ENCODE measurements around the gene KCNH1.

Gene KCNH1

DNA sequence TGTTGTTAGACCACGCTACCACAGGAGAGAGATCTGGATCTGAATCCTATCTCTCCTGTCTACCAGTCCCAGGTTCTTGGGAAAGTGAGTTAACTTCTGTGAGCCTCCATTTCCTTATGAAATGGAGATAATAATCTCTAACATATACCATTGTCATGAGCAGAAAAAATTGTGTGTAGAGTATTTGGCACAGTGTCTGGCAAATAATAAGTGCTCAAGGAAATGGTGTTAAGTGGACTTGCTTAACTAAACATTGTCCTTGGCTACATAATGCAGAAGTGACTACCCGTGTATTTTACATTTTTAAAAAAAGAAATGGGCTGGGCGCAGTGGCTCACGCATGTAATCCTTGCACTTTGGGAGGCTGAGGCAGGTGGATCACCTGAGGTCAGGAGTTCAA is 217.4 kb downstream of the KCNH1 start:
- no peak for DNase-seq

GRCh38 chr1:210915890-210916507 is 217.9 kb downstream of the KCNH1 start:
- no peak for DNase-seq

- no peak for DNase-seq
Measured at GRCh38 chr1:210912752-210913151, 221.2 kb downstream of the KCNH1 start.

- DNase-seq, result no peak
Measured at GRCh38 chr1:210910020-210910575, 223.8 kb downstream of the KCNH1 start.

- DNase-seq, result no peak
Measured at GRCh38 chr1:210908791-210909190, 225.2 kb downstream of the KCNH1 start.

GRCh38 chr1:210908257-210908656 is 225.7 kb downstream of the KCNH1 start:
- no peak for DNase-seq

- no peak for DNase-seq
Measured at GRCh38 chr1:210907251-210907805, 226.6 kb downstream of the KCNH1 start.

- no peak for DNase-seq
Measured at GRCh38 chr1:210905944-210906453, 227.9 kb downstream of the KCNH1 start.

DNA sequence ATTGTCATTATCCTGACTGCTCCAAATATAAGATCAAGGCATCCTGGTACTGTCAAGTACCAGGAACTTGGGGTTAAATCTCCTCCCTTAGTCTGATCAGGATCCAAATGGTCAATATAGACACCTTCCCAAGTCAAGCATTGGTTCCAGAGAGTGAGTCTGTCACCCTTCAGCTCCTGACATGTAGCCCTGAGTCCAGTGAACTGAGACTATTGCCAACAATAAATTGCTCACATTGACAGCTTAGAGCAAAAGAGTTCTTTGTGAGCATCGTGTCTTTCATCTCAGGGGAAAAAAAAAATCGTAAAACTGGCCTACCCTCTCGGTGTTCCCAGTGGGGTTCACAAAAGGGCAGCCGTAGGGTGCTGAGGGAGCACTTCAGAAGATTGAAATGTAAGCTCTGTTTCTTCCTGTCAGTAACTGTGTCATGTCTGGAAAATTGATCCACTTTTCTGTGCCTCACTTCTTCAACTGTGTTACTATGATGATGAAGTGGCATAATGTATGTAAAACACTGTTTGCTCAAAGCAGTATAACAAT is 228.5 kb downstream of the KCNH1 start:
- DNase-seq, result no peak

DNA sequence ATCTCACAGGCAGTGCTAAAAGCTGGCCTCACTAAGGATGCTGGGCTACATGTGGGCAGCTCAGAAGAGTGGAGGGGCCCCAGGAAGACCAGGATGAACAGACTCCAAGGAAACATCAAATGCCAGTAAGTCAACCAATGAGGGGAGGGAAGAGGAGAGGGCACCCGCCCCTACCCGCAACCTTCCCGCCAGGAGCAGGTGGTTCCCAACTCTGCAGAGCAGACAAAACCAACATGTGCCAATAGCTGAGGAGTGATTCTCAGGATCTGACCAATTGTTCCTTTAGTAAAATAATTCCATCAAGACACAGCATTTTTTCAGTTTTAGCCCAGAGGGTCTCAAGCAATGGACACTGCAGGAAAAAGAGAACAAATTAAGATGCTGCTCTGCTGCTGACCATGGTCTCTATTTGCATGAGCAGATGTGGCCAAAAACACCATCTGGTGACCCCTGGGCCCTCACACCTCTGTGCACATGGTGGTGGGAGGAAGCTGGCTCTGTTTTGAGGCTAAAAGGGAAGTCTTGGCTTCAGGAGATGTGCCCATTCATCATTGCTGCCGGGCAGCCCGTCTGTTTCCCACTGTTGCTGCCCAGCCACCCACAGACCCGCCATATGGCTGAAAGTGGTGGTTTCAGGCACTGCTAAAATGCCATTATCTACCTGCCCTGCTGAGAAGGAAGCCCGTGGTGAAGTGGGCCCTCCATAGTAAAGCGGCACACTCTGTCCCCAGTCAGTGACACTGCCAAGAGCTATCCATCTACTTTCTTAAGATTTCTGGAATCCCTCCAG is 231.8 kb downstream of the KCNH1 start:
- DNase-seq, result no peak

GRCh38 chr1:210900820-210901219 is 233.1 kb downstream of the KCNH1 start:
- DNase-seq, result no peak

- no peak for DNase-seq
Measured at GRCh38 chr1:210900079-210900478, 233.9 kb downstream of the KCNH1 start.

- DNase-seq, result no peak
Measured at GRCh38 chr1:210899676-210900075, 234.3 kb downstream of the KCNH1 start.

DNA sequence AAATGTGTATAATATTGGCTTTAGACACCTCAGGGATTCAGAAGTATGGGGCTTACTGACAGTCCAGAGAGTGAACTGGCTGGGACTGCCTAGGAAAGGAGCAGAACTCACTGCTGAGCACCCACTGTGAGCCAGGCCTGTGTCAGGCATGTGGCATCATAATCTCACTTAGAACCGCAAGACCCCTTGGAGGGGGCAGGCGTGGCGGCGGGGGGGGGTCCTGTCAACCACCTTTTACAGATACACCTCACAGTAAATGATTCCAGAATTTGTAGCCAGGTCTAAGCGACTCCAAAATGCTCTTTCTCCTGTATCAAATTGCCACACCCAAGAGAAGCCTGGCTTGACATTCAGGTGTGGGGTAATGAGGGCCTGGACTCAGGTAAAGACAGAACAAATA is 235.5 kb downstream of the KCNH1 start:
- no peak for DNase-seq

GRCh38 chr1:210883821-210884220 is 250.1 kb downstream of the KCNH1 start:
- DNase-seq, result peak; percentile 65

DNA sequence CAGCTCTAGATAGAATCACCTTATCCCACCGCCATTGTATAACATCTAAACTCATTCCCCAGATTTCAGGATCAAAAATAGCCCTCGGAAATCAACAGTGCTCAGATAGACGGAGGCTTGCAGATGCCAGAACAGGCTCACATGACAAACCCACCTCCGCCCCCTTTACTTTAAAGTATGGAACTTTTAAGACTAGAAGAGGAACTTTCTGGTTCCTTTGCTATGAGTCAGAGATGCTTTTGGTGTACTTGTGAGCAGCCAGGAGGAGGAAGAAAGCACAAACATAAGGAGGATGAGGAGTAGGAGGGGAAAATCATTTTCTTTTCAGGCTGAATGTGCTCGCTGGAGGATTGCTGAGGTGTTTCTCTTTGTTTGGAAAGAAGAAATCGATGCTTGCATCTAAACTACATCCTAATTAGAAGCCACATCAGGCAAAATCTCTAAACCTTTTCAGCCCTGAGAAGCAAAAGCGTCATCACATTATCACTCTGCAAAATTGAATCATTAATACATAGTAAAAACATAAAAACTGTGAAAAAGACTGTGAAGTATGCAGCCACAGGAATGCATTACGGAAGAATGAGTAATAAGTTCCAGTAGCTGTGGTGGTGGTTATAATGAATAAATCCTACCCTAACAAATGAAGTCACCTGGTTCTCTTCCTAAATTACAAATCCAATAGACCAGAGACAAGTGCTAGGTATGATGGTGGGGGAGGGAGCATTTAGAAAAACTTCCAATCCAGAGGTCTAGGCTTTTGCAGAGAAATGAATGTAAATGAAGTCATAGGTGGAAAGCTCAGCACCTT is 251.3 kb downstream of the KCNH1 start:
- DNase-seq, result no peak

- no peak for DNase-seq
Measured at GRCh38 chr1:210878564-210878963, 255.4 kb downstream of the KCNH1 start.

DNA sequence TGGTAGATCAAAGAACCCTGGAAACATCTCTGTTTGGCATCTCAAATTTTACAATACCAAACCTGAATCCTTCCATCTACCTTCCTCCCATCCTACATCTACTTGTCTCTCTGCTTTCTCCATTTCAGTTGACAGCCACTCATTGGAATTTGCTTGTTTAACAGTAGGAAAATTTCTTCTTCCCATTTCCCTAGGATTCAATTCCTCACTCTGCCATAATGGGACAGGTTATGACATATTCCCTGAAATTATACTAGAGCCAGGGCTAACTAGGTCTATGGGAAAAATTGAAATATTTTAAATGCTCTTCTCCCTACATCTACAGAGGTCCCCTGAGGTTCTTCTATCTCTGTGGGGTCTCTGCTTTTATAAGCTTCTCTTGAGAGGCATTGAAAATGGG is 257.7 kb downstream of the KCNH1 start:
- DNase-seq, result no peak

GRCh38 chr1:210866532-210866931 is 267.4 kb downstream of the KCNH1 start:
- DNase-seq, result peak; percentile 3

DNA sequence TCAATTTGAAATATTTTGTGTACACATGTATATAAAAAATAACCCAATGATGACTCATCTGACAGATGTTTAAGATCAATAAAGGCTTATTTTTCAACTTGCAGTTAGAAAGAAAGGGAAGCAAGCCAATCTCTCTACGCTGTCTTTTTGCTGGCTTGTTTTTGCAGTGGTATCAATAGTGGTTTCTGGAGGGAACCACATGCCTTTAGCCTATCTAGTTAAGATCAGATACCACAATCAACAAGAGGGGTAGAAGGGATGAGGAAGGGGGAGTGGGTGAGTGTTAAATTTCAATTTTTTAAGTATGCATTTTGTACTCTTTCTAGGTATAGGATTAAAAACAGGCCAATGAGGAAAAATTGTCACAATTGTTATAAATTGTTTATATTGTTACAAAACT is 276.2 kb downstream of the KCNH1 start:
- DNase-seq, result peak; percentile 3

GRCh38 chr1:210857146-210857663 is 276.7 kb downstream of the KCNH1 start:
- DNase-seq, result no peak

- no peak for DNase-seq
Measured at GRCh38 chr1:210855440-210855839, 278.5 kb downstream of the KCNH1 start.

Measured in hematopoietic multipotent progenitor cell treated with erythropoietin and hydrocortisone succinate and interleukin-3 and kit ligand, for 6 days (in vitro differentiated cells).